GM15510 (cell line): ENCODE measurements around the gene CDC45.

Source experiments
- POLR2A ChIP-seq: IDR thresholded peaks from 3 replicates; pipeline ENCODE4 v1.6.1; 2011; ENCODE audit warnings: borderline replicate concordance; ENCODE audit not compliant: insufficient read length; ENCODE audit errors: extremely low read depth

CDC45 gene

GRCh38 chr22:19509923-19510322, 30.2 kb downstream of the CDC45 start:
- TF ChIP-seq POLR2A: no peak

DNA sequence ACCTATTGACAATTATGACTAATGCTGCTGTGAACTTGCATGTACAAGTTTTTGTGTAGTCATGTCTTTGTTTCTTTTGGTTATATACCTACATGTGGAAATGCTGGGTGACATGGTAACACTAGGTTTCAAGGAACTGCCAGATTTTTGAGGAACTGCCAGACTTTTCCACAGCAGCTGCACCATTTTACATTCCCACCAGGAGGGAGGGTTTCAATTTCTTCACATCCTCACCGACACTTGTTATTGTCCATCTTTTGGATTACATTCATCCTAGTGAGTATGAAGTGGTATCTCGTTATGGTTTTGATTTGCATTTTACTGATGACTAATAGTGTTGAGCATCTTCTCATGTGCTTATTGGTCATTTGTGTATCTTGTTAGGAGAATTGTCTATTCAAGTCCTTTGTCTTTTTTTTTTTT, 31.2 kb downstream of the CDC45 start:
- no peak for TF ChIP-seq POLR2A

GRCh38 chr22:19513823-19514222, 34.1 kb downstream of the CDC45 start:
- TF ChIP-seq POLR2A: no peak

DNA sequence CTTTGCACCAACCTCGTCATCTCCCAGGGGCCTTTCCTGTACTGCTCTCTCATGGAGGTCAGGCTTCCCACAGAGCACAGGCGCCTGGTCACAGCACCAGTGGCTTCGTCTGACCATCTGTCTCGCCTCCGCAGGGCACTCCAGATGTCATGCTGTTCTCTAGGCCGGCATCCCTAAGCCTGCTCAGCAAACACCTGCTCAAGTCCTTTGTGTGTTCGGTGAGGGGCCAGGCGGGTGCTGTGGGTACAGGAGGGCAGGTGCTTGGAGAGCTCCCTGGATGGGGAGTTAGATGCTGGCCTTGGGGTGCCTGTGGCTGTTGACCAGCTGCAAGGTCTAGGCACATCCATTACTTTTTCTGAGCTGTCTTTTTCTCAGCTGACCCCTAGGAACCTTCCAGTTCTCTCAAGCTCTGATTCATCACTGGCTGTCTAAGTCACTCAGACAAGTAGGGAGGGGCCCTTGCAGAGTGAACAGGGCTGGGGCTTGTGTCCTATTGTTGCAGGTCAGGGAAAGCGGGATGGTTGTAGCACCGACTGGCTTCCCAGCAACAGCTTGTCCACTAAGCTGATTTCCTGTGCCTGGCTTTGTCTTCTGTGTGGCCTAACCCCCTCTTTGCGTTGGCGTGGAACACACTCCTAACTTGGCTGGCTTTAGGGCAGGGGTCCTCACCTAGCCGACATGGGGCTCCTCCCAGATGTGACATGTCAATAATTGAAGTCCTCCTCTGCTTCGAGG, 35.3 kb downstream of the CDC45 start:
- no peak for TF ChIP-seq POLR2A

DNA sequence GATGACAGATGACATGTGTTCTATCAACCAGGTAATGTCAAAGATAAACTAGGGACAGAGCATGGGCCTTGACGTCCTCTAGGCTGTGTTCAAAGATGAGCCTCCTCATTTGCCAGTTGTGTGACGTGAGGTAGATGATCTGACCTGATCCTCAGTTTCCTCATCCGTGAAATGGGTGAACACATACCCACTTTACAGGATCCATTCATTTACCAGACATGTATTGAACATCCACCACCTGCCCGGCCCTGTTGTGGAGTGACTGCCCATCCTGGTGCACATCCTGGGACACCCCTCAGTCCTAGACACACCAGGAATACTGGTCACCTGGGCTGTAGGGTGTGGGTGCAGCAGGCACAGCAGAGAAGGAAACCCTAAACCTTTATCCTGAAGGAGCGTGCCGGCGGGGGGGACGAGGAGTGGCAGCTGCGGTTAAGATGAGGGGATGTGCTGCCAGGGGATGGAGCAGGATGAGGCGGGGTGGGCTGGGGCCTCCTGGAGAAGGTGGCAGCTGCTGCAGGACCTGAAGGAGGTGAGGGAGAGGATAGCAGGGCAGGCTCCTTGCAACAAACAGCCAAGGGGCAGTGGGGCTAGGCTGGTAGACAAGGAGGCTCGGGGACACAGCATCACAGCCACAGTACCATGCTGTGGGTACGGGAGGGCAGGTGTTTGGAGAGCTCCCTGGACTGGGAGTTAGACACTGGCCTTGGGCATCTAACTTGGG, 36.1 kb downstream of the CDC45 start:
- no peak for TF ChIP-seq POLR2A

GRCh38 chr22:19516378-19517170, 36.9 kb downstream of the CDC45 start:
- no peak for TF ChIP-seq POLR2A

DNA sequence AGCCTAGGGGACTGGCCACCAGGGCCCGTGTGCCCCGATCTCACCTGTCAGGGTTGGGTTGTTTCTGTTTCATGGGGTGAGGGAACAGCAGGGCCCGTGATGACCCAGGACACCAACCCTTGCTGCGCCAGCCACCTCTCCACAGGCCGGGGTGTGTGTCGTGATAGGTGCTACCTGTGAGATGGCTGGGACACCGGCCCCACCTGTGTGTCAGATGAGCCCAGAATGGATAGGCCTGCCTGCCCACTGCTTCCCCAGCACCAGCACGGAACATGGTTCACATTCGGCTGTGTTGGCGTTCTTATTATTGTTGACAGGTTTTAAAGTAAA, 37.4 kb downstream of the CDC45 start:
- TF ChIP-seq POLR2A: no peak

GRCh38 chr22:19517919-19518611, 38.3 kb downstream of the CDC45 start:
- no peak for TF ChIP-seq POLR2A

DNA sequence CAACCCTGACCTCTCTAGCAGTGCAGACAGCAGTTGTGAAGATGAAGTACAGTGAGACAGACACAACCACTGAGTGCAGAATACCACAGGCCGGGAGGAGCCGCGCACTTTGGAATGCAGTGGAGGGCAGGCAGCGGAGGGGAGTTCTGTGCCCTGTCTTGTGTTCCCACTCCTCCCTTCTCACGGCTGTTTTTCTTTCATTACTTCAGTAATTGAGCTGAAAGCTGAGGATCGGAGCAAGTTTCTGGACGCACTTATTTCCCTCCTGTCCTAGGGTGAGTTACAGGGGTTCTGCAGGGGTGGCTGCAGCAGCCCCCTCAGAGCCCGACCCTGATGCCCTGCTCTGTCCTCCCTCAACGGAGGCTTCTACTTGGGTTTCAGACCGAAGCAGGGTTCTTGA, 38.9 kb downstream of the CDC45 start:
- TF ChIP-seq POLR2A: no peak

DNA sequence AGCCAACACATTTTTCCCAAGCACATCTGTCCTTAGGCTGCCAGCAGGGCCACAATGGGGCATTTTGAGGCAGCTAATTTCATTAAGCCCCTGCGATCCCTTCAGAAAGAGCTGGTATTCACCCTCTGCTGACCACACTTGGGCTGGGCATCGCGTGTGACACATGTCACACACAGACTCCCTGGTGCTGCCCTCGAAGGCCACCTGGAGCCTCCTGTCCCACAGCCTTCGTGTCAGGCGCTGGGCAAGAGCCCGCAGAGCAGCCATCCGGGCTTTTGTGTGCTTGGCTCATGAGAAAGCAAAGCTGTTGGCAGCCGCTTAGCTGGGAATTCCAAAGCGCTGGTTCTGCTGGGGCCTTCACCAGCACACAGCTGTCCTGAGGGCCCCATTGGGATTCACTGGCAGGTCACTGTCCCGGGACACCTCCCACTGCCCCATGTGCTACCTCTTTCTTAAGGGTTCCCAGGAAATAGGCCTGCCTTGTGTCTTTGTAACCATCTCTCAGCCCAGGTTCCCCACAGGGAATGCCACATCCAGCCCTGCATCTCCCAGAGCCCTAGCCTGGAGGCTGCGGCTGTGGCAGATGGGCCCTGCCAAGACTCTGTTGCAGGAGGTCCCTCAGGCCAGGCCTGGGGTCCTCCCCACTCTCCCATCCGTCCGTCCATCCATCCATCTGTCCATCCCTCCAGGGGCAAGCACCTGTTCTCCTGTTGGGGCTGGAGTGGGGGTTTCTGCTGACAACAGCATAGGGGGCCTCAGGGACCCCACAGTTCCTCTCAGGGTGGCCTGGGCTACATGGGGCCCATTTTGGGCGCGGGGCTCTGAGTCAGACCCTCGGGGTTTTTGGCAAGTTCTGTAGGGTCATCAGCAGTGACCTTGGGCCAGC, 39.6 kb downstream of the CDC45 start:
- no peak for TF ChIP-seq POLR2A

GRCh38 chr22:19520007-19520406, 40.3 kb downstream of the CDC45 start:
- TF ChIP-seq POLR2A: no peak

DNA sequence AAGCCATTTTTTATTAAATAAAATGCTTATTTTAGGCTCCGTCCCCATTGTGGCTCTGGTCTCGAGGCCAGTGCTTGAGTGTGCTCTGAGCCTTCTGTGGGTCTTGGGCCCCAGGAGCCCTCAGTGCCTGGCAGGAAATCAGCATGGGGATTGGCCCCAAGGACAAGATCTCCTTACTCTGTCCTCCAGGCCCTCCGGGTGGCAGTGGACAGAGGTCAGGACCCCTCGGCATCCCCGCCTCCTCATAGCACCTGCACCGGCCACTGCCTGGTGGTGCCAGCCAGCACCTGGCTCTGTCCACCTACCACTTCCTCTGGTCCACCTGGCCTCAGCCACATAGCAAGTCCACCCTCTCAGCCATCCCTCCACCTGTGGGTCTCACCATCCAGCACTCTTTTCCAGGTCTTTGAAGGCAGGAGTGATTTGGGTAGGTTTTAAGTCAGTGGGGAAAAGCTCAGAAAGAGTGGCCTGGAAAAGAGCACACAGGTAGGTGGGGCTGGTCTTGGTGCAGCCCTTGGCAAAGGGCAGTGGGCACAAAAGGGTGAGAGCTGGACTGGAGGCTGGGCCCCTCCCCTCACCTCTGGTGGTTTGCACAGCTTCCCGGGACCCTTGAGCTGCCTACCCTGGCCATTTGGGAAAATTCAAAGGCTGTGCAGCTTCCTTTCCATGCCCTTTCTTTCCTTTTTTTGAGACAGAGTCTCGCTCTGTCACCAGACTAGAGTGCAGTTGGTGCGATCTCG, 41.0 kb downstream of the CDC45 start:
- TF ChIP-seq POLR2A: no peak

- TF ChIP-seq POLR2A: no peak
These were observed 42.6 kb downstream of the CDC45 start for GRCh38 chr22:19522190-19522880.
